K562 (cell line): Measurements from ENCODE around the gene SGIP1. TPM values are rescaled to one million over a fixed set of nuclear protein-coding genes. Genes with fewer than 3 reads are reported as not detected.

ENCODE experiments used
- ATAC-seq: fragments of 200-7000 bp; cut with Tn5 transposase; 3 replicates; pipeline ENCODE4 v1.9.1; 2020; ENCODE audit warnings: moderate library complexity
- BruUV-seq: library from RNA; stranded (reverse); fragments of 400-500 nt; replicated peaks from 2 replicates; lab custom pipeline; 2021; lab: Mats Ljungman, UMichigan
- CTCF ChIA-PET: fragments of 300-600 bp; formaldehyde crosslinking; extraction: SDS; loops from one replicate; lab custom pipeline; 2021; ENCODE audit warnings: low intra/inter-chr PET ratio; lab: Yijun Ruan, JAX
- POLR2A ChIA-PET: fragments of 300-600, 350-650 bp; sonication (Branson Sonifier 250); formaldehyde crosslinking; extraction: SDS; loops from one replicate; lab custom pipeline; 2021; ENCODE audit warnings: antibody characterized with exemption, inconsistent platforms; lab: Yijun Ruan, JAX
- DNase-seq, 4 experiments: peaks; one replicate each; pipeline versions ENCODE4 v3.0.0 to v3.0.0-alpha.2; 2011 to 2018; ENCODE audit warnings: low spot score in 3 of 4, mixed read lengths in 3 of 4; ENCODE audit errors: extremely low read depth in 1 of 4
- FAIRE-seq: peaks from 2 replicates; lab custom pipeline; 2011; peaks lifted over from hg19 to GRCh38; lab: Jason Lieb, UNC
- H2AFZ ChIP-seq: 2 replicates; pipeline ENCODE4 v1.6.0; 2011; ENCODE audit warnings: low read depth, low read length, control low read depth, inconsistent platforms
- H3K27ac ChIP-seq: fragments of 200-600 bp; 3 replicates; pipeline ENCODE4 v1.8.0; 2011; ENCODE audit warnings: low read depth, mild to moderate bottlenecking, control low read depth, inconsistent platforms, low read length, moderate library complexity, mixed read lengths; ENCODE audit errors: extremely low read depth
- H3K27me3 ChIP-seq, 2 experiments: fragments of 300-600 bp in 1 of 2; 2 replicates in 1 of 2; 3 replicates in 1 of 2; pipeline versions ENCODE4 v1.6.0 to v1.8.0; 2011; ENCODE audit warnings: inconsistent platforms in 2 of 2, low read length in 2 of 2, mild to moderate bottlenecking in 1 of 2, mixed read lengths in 1 of 2, moderate library complexity in 1 of 2; ENCODE audit not compliant: control insufficient read depth in 2 of 2, insufficient read depth in 2 of 2
- H3K36me3 ChIP-seq: fragments of 300-600 bp; 3 replicates; pipeline ENCODE4 v1.8.0; 2011; ENCODE audit warnings: mild to moderate bottlenecking, low read length, inconsistent platforms; ENCODE audit not compliant: control insufficient read depth, insufficient read depth
- H3K4me1 ChIP-seq, 2 experiments: fragments of 200-600 bp in 1 of 2; replicated peaks in 1 of 2; 2 replicates in 1 of 2; 3 replicates in 1 of 2; pipeline versions ENCODE4 v1.5.1 to v1.8.0; 2011; ENCODE audit warnings: inconsistent platforms in 2 of 2, low read length in 2 of 2, mild to moderate bottlenecking in 1 of 2, mixed read lengths in 1 of 2, moderate library complexity in 1 of 2; ENCODE audit not compliant: control insufficient read depth in 2 of 2, insufficient read depth in 2 of 2
- H3K4me2 ChIP-seq: 2 replicates; pipeline ENCODE4 v1.6.1; 2011; ENCODE audit warnings: low read length, control low read depth, inconsistent platforms, mixed read lengths; ENCODE audit not compliant: insufficient read depth
- H3K4me3 ChIP-seq: fragments of 200-600 bp; sonication (generic), shearing (Covaris generic); 2 replicates; pipeline ENCODE4 v1.5.1; 2016; ENCODE audit warnings: control low read depth, inconsistent platforms
- H3K79me2 ChIP-seq: fragments of 200-600 bp; 3 replicates; pipeline ENCODE4 v1.8.0; 2011; ENCODE audit warnings: low read length, inconsistent platforms; ENCODE audit not compliant: control insufficient read depth, insufficient read depth
- H3K9ac ChIP-seq, 2 experiments: 2 replicates each; pipeline versions ENCODE4 v1.6.0 to v1.6.1; 2011; ENCODE audit warnings: low read depth in 2 of 2, low read length in 2 of 2, control low read depth in 1 of 2, inconsistent platforms in 1 of 2, mild to moderate bottlenecking in 1 of 2, mixed read lengths in 1 of 2; ENCODE audit not compliant: insufficient read depth in 1 of 2
- H3K9me1 ChIP-seq: one replicate; pipeline ENCODE4 v1.6.0; 2011; ENCODE audit warnings: inconsistent platforms, mild to moderate bottlenecking, low read length, moderate library complexity; ENCODE audit not compliant: control insufficient read depth, insufficient read depth
- H3K9me3 ChIP-seq: replicated peaks from 2 replicates; pipeline ENCODE4 v1.5.1; 2011; ENCODE audit warnings: low read depth, low read length, inconsistent platforms; ENCODE audit not compliant: control insufficient read depth, insufficient read depth
- H4K20me1 ChIP-seq: replicated peaks from 2 replicates; pipeline ENCODE4 v1.6.1; 2011; ENCODE audit warnings: low read length, inconsistent platforms, mixed read lengths; ENCODE audit not compliant: control insufficient read depth, insufficient read depth
- BACH1 ChIP-seq: fragments of 200-800 bp; sonication (Bioruptor generic); IDR thresholded peaks from 2 replicates; pipeline ENCODE4 v1.6.1; 2016; ENCODE audit warnings: missing genetic modification characterization, missing compliant biosample characterization
- CTBP1 ChIP-seq: fragments of 450-650 bp; IDR thresholded peaks from 2 replicates; pipeline ENCODE4 v1.6.1; 2016; ENCODE audit warnings: borderline replicate concordance
- HMG20A ChIP-seq: fragments of 450-650 bp; formaldehyde crosslinking; conservative IDR thresholded peaks from 2 replicates; pipeline ENCODE4 v1.4.0; 2020; ENCODE audit warnings: mild to moderate bottlenecking, mixed read lengths
- MCM3 ChIP-seq: fragments of 450-650 bp; IDR thresholded peaks from 2 replicates; pipeline ENCODE4 v1.6.1; 2016
- MEF2D ChIP-seq: conservative IDR thresholded peaks from 2 replicates; pipeline ENCODE4 v1.6.1; 2016; ENCODE audit warnings: low read depth, missing genetic modification characterization, missing compliant biosample characterization
- MTA2 ChIP-seq: fragments of 450-650 bp; IDR thresholded peaks from 2 replicates; pipeline ENCODE4 v1.6.1; 2016; ENCODE audit warnings: low read depth
- NEUROD1 ChIP-seq: fragments of 150-350 bp; IDR thresholded peaks from 2 replicates; pipeline ENCODE4 v1.6.1; 2014; ENCODE audit warnings: borderline replicate concordance, low read length, low read depth; ENCODE audit not compliant: partially characterized antibody
- RAD21 ChIP-seq, 2 experiments: fragments of 250-450 bp in 1 of 2; fragments of 450-650 bp in 1 of 2; sonication (Bioruptor Pico) in 1 of 2; formaldehyde crosslinking in 1 of 2; IDR thresholded peaks in 1 of 2; conservative IDR thresholded peaks in 1 of 2; 2 replicates each; pipeline versions ENCODE4 v1.4.0 to v1.8.0; 2020 to 2022; ENCODE audit warnings: mild to moderate bottlenecking in 2 of 2, moderate library complexity in 1 of 2
- SMARCE1 ChIP-seq: fragments of 450-650 bp; IDR thresholded peaks from 2 replicates; pipeline ENCODE4 v1.7.1; 2016; ENCODE audit warnings: mild to moderate bottlenecking
- ZC3H8 ChIP-seq: fragments of 450-650 bp; IDR thresholded peaks from 2 replicates; pipeline ENCODE4 v1.6.1; 2017
- ZNF184 ChIP-seq: sonication (generic); formaldehyde crosslinking; IDR thresholded peaks from 2 replicates; pipeline ENCODE4 v1.5.0; 2020; ENCODE audit warnings: missing genetic modification reagents
- ZNF764 ChIP-seq: fragments of 250-450 bp; sonication (Bioruptor Pico); IDR thresholded peaks from 2 replicates; pipeline ENCODE4 v1.4.0; 2020; ENCODE audit warnings: low read depth, mild to moderate bottlenecking, moderate library complexity
- ZZZ3 ChIP-seq: fragments of 450-650 bp; IDR thresholded peaks from 2 replicates; pipeline ENCODE4 v1.6.1; 2016; ENCODE audit warnings: antibody characterized with exemption, mild to moderate bottlenecking, moderate library complexity
- WGBS: fragments of 100-300 bp; shearing (Covaris generic); methylation state at CpG from one replicate; pipeline ENCODE4 v1.1.6; 2016; ENCODE audit warnings: low coverage, mixed read lengths; ENCODE audit not compliant: insufficient coverage; ENCODE audit errors: missing lambda C conversion rate; 5-methylcytosine and 5-hydroxymethylcytosine counted together
- in situ Hi-C: fragments of 300-500 bp; cut with MboI; formaldehyde crosslinking; loops from 4 replicates; pipeline ENCODE4 v1.15.0; 2018; ENCODE audit warnings: inconsistent platforms, mixed read lengths
- intact Hi-C: fragments of 100-400 bp; cut with micrococcal nuclease; formaldehyde crosslinking; loops from 2 replicates; pipeline ENCODE4 v1.14.2; 2022
- polyA plus RNA-seq, 8 experiments: library from polyadenylated mRNA; depleted of rRNA in 4 of 8; stranded (reverse) in 5 of 8; unstranded in 3 of 8; fragments of >200 nt; fragmentation: Nextera tagmentation in 2 of 8; fragmentation: Illumina TruSeq in 1 of 8; extraction: Ambion mirVana in 2 of 8; extraction: Trizol in 1 of 8; gene quantifications; 2 replicates each; pipeline versions ENCODE4 v1.2.1 to v1.2.3, GENCODE V29; 2011 to 2014; ENCODE audit warnings: inconsistent platforms in 1 of 8, missing spikeins in 1 of 8
- total RNA-seq, 7 experiments: library from RNA; depleted of rRNA in 6 of 7; stranded (reverse); fragments of >200 nt in 6 of 7; fragmentation: Illumina TruSeq in 2 of 7; extraction: Trizol in 2 of 7; gene quantifications; 2 replicates each; pipeline versions ENCODE4 v1.2.1 to v1.2.3, GENCODE V29; 2011 to 2021; ENCODE audit warnings: low replicate concordance in 1 of 7

SGIP1 gene
- total and polyA plus RNA-seq, 9 of the 15 experiments (the other 6 are each of a cell fraction or from before 2014, with no cell fraction given) = 0.07 to 0.35 TPM; not detected in 7

DNA sequence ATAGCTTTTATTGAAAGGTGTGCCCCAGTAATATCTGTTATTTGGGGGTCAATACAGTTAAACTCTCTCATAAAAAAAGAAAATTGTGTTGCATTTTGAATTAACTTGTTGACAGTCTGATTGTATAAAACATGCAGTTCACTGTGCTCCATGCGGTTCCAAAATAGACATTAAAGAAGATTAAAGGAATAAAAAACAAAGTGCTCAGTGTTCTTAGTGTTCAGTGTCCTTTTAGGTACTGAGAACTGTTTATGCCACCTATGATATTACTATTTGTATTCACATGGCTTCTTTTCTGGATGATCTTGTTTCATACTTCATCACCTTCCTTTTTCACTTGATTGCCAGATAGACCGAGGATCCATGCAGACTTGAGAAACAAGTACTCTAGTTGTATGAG is 15.3 kb upstream of the SGIP1 start:
- in situ Hi-C loops (no loop called here), intact Hi-C loops (no loop called here)
- Histone ChIP-seq H3K27me3 (peaks cover 0 to 2% of the 10 kb centered on the region in 2 experiments; a peak in 2 of 5 replicates), H2AFZ (no peak overlapping the region), H3K9me3 (no peaks in the 10 kb centered on the region), H3K27ac (no peak overlapping the region), H3K9ac (no peak overlapping the region), H3K4me2 (no peak overlapping the region), H4K20me1 (no peaks in the 10 kb centered on the region), H3K4me1 (no peaks in the 10 kb centered on the region), H3K79me2 (no peaks in the 10 kb centered on the region), H3K4me3 (no peak overlapping the region), H3K9me1 (no peaks in the 10 kb centered on the region), H3K36me3 (no peaks in the 10 kb centered on the region)
- POLR2A ChIA-PET = no interaction called here
- DNase-seq (no peak), ATAC-seq (no peak), FAIRE-seq (no peak)
- WGBS = 0% methylated on average over 2 of the region's 2 CpGs
- no peak for TF ChIP-seq HMG20A (CRISPR knock-in tag)
- no peak for TF ChIP-seq NEUROD1
- TF ChIP-seq MEF2D (tag) = no peak
- TF ChIP-seq SMARCE1 = no peak
- no peak for TF ChIP-seq ZZZ3
- TF ChIP-seq ZNF184 = no peak
- no peak for TF ChIP-seq CTBP1
- no peak for TF ChIP-seq ZNF764
- no peak for TF ChIP-seq RAD21 (CRISPR knock-in tag; conservative IDR thresholded peaks at IDR 0.05 in 1 of 2, IDR thresholded peaks at IDR 0.05 in 1 of 2)
- TF ChIP-seq ZC3H8 = no peak
- no peak for TF ChIP-seq MCM3
- TF ChIP-seq BACH1 = no peak
- TF ChIP-seq MTA2 = no peak
- CTCF ChIA-PET = no interaction called here
- no TSS peak for BruUV-seq
